Measurements from ENCODE around the gene KLHL3. TPM values are rescaled to one million over a fixed set of nuclear protein-coding genes. Genes with fewer than 3 reads are reported as not detected.

KLHL3 gene
- total RNA-seq, 4 donors from 2014 or later = 1.8 to 9.8 (median 4.0) TPM

- no peak for ATAC-seq (ENCODE audit: low FRiP score)
- TF ChIP-seq CTCF (IDR thresholded peaks at IDR 0.05) = no peak
- DNase-seq (ENCODE audit: low spot score) = no peak
Measured at GRCh38 chr5:137760719-137761516, 25.0 kb upstream of the KLHL3 start.

- DNase-seq (ENCODE audit: low spot score) (no peak), ATAC-seq (ENCODE audit: low FRiP score) (no peak)
- no peak for TF ChIP-seq CTCF (IDR thresholded peaks at IDR 0.05)
Measured at GRCh38 chr5:137760294-137760693, 24.4 kb upstream of the KLHL3 start.

GRCh38 chr5:137758715-137759306 is 22.9 kb upstream of the KLHL3 start:
- TF ChIP-seq CTCF (IDR thresholded peaks at IDR 0.05) = no peak
- ATAC-seq (ENCODE audit: low FRiP score) = no peak
- DNase-seq (ENCODE audit: low spot score) = no peak

- no peak for DNase-seq (ENCODE audit: low spot score)
- ATAC-seq (ENCODE audit: low FRiP score) = no peak
- no peak for TF ChIP-seq CTCF (IDR thresholded peaks at IDR 0.05)
Measured at GRCh38 chr5:137758121-137758520, 22.2 kb upstream of the KLHL3 start.

- DNase-seq (ENCODE audit: low spot score) (no peak), ATAC-seq (ENCODE audit: low FRiP score) (no peak)
- TF ChIP-seq CTCF (IDR thresholded peaks at IDR 0.05) = no peak
Measured at GRCh38 chr5:137757634-137758033, 21.7 kb upstream of the KLHL3 start.

- DNase-seq (ENCODE audit: low spot score) (no peak), ATAC-seq (ENCODE audit: low FRiP score) (peak; percentile 30)
- TF ChIP-seq CTCF (IDR thresholded peaks at IDR 0.05) = no peak
Measured at GRCh38 chr5:137754961-137755762, 19.3 kb upstream of the KLHL3 start.

Data from omental fat pad (tissue), 4 donors.